HG03097 (cell line): ENCODE data around the gene MAP1LC3B2.

Source experiments
- ATAC-seq: cut with Tn5 transposase; IDR thresholded peaks from one replicate; pipeline ENCODE4 v1.9.1; 2021; ENCODE audit not compliant: unreplicated experiment, low FRiP score

The MAP1LC3B2 gene

DNA sequence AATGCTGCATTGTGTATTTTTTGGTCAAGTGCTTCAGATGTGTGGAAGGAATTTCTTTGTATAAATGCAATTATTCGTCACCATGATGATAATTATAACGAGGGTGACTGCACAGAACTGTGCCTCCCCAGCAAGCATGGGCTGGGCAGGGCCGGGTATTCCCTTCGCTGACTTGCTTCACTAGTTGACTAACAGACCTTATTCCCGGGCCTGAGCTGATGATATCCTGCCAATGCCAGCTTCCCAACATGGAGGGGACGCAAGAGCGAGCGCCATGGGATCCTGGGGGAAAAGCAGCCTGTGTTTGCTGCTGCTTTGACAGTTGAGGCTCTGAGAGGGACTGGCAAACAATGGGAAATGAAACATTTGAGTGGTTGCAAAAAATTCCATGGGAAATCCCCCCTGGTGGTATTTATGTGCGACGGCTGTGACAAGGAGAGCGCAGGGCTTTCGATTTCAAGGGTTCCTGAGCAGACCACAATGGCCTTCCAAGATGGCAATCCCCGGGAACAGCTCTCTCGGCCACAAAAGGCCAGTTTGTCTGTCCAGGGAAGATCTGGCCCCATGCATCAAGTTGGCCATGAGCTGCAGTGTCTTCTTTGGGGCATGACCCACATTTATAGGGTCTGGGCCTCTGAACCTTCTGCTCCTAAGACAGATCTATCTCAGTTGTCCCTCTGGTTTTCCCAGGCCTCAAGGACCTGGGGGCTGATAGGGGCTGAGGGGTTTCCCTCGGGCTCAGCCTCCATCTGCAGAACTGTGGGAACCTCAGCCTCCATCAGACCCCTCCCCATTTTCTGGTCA lies 21.9 kb upstream of the MAP1LC3B2 start:
- ATAC-seq: peak; percentile 23

DNA sequence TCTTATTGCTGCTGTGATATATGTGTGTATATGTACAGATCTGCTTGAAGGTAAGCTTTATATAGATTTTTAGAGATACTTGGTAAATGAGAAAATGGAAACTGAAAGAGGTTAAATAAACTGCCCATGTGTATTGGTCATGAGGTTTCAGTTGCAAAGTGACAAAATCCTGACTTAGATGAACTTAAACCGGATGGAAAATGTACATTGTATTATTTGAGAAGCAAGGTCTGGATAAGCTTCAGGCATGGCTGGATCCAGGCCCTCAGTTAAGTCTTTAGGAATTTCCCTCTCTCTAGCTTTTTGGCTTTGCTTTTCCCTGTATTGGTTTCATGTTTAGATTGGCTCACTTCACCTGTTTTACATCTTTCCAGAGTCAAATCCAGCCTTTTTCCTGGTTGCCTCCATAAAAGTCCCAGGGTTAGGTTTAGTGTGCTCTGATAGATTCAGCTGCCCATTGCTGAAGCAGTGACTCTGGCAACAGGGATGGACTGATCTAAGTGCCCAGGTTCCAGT lies 21.0 kb upstream of the MAP1LC3B2 start:
- peak; percentile 40 for ATAC-seq

GRCh38 chr12:116538682-116539305 lies 20.4 kb upstream of the MAP1LC3B2 start:
- ATAC-seq: no peak

DNA sequence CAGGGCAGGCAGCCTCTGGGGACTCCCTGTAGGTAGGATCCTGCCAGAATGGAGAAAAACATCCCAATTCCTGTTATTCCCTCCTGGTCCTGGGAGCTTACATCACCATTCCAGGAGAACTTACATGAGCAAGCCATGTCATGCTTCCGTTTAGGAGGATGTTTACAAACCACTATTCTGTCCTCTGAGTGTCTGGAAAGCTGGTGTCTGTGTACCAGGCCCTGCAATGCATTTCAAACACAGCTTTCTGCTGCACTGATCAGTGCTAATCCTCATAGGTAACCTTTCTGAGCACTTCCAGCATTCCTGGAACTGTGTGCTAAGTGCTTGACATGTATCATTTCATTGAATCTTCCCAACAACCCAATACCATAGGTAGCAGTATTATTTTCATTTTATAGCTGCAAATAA lies 19.8 kb upstream of the MAP1LC3B2 start:
- ATAC-seq: no peak

- ATAC-seq: no peak
Measured at GRCh38 chr12:116539905-116540482, 19.2 kb upstream of the MAP1LC3B2 start.

DNA sequence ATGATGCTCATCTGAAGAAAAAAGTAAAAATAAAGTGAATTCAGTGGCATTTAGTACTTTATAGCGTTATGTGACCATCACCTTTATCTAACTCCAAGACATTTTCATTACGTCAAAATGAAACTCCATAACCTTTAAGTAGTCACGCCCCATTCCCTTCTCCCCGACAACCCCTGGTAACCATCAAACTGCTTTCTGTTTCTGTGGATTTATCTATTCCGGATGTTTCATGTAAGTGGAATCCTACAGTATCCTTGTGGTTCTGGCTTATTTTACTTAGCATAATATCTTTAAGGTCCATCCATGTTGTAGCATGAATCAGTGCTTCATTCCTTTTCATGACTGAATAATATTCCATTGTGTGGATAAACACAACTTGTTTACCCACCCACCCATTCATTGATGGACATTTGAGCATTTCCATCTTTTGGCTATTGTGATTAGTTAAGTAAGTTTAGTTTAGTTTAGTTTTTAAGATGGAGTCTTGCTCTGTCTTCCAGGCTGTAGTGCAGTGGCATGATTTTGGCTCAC lies 18.5 kb upstream of the MAP1LC3B2 start:
- ATAC-seq: no peak

- ATAC-seq: no peak
Measured at GRCh38 chr12:116541547-116542344, 17.4 kb upstream of the MAP1LC3B2 start.

- ATAC-seq: no peak
Measured at GRCh38 chr12:116542345-116542956, 16.7 kb upstream of the MAP1LC3B2 start.

DNA sequence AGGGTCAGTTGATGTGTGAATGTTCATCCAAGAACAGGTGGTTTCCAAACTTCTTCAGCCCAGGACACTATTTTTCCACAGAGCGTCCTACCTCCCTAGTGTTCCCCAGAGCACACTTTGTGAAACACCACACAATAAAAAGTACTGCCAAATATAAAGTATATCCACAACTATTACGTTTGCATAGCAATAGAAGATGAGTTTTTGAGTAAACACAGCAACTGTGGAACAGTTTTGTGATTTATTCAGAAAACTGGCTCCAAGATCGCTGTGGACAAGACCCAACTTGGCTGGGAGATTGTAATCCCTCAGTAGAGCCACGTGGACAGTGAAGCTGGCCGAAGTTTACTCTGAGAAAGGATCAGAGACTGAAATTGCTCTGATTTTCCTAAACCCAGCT lies 14.5 kb upstream of the MAP1LC3B2 start:
- ATAC-seq: no peak

- no peak for ATAC-seq
Measured at GRCh38 chr12:116545144-116545543, 14.0 kb upstream of the MAP1LC3B2 start.

- ATAC-seq: no peak
Measured at GRCh38 chr12:116545936-116546335, 13.2 kb upstream of the MAP1LC3B2 start.

GRCh38 chr12:116547955-116548501 lies 11.2 kb upstream of the MAP1LC3B2 start:
- ATAC-seq: peak; percentile 94

DNA sequence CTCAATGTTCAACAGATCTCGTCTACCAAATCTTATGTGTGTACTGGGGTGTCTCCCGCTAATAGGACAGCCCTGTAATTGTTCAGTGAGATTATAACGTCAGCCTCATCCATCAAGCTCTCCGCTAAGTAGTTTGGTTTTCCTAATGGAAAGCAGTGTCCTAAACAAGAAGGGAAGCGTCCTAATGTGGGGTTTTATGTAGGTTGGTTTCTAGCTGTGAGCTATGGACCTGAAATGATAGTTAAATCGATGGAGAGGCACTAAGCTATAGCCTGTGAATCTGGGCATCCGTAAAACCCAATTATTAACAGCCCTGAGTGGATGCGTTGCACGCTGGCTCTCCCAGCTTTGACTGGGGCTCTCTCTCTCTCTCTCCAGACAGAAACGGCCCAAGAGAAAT lies 9.2 kb upstream of the MAP1LC3B2 start:
- no peak for ATAC-seq

DNA sequence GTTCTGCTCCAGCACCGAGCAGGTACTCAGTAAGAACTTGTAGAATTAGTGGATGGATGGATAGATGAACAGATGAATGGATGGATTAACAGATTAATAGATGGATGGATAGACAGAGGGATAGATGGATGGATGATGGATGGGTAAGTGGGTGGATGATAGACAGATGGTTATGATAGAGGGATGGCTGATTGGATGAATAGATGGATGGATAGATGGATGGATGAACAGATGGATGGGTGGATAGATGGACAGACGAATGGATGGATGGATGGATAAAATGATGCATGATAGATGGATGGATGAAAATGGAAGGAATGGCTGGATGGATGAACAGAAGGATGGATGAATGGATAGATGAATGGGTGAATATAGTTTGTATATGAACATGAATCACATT lies 8.0 kb upstream of the MAP1LC3B2 start:
- no peak for ATAC-seq

DNA sequence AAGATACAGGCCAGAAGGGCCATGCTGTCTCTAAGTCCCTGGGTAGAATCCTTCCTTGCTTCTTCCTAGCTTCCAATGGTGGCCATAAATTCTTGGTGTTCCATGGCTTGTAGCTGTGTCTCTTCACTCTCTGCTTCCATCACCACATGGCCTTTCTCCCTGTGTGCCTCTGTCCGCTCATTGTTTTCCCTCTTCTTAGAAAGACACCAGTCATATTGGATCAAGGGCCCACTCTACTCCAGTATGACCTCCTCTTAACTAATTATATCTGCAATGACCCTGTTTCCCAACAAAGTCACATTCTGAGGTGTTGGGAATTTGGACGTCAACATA lies 7.6 kb upstream of the MAP1LC3B2 start:
- no peak for ATAC-seq

DNA sequence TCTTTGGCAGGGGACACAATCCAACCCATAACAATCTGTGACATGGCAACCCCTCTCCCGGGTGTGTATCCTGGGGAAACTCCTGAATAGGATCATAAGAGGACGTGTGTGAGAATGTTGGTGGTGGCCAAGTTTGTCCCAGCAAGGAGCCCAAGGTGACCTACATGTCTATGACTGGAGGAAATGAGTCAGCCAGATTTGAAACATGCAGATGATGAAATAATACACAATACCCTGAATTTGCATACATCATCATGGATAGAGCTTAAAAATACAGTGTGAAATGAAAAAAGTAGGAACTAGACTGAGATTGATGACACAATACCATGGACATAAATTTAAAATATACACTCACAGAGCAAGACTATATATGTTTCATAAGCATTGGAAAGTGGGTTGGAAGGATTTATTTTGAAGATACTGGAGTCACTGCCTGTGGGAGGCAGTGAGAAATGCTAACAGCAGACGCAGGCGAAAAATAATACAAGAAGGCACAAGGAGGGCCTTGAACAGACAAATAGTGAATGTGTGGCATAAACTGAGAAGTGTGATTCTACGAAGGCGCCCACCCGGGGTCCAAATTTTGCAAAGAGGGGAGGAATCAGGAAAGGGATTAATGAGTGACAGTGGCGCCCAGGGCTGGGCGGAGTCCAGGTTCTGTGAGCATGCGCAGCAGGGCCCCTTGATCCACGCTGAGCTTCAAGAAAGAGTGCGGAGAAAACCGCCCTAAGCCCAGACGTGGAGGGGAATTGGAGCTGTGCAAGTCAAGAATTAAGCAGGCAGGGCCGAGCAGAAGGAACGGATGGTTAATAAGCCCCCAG lies 7.0 kb upstream of the MAP1LC3B2 start:
- ATAC-seq: no peak

DNA sequence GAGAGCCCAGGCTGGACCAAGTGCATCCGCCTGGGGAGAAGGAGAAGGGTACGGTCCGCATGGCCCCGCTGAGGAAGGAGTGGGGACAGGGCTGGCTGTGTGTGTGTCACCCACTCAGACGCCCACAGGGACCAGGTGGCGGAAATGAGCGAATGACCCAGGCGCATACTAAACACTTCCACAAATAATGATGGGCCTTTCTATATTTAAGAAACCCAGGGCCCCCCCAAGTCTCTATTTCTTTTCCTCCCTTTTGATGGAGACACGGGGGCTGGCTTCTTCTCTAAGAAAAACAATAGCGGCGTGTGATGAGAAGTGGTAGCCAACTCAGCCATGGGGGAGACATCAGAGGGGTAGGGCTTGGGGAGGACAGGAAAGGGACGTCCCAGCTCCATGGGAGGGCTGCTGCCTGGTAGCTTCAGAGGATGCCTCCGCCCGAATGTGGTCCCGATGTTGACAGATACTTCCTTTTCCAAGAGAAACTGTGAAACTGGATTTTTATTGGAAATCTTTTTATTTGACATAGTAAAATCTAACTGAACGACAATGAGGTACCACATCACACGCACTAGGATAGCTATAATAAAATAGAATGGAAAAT lies 6.3 kb upstream of the MAP1LC3B2 start:
- no peak for ATAC-seq

- no peak for ATAC-seq
Measured at GRCh38 chr12:116556356-116556952, 2.7 kb upstream of the MAP1LC3B2 start.
